GM10266 (cell line): ENCODE data around the gene ETV5.

Experiments used
- DNase-seq: peaks from one replicate; pipeline ENCODE4 v3.0.0; 2012; ENCODE audit errors: extremely low spot score
- CTCF ChIP-seq: IDR thresholded peaks from 2 replicates; pipeline ENCODE4 v1.5.1; 2012; ENCODE audit warnings: mild to moderate bottlenecking, low read depth; ENCODE audit not compliant: control insufficient read depth, insufficient read depth; ENCODE audit errors: missing control alignments

ETV5 gene

GRCh38 chr3:186102687-186103086, 6.2 kb downstream of the ETV5 start:
- no peak for DNase-seq
- TF ChIP-seq CTCF: no peak

- no peak for TF ChIP-seq CTCF
These were observed 8.5 kb downstream of the ETV5 start for GRCh38 chr3:186100398-186100797.

GRCh38 chr3:186099178-186099577, 9.7 kb downstream of the ETV5 start:
- no peak for TF ChIP-seq CTCF
- DNase-seq: no peak

More at GRCh38 chr3:186100398-186100797, 8.5 kb downstream of the ETV5 start:
- no peak for DNase-seq

- no peak for DNase-seq
- no peak for TF ChIP-seq CTCF
These were observed 10.1 kb downstream of the ETV5 start for GRCh38 chr3:186098740-186099139.

- no peak for DNase-seq
These were observed 11.0 kb downstream of the ETV5 start for GRCh38 chr3:186097663-186098451.

GRCh38 chr3:186097317-186097662, 11.6 kb downstream of the ETV5 start:
- no peak for DNase-seq
- no peak for TF ChIP-seq CTCF

More at GRCh38 chr3:186097663-186098451, 11.0 kb downstream of the ETV5 start:
- TF ChIP-seq CTCF: no peak

- DNase-seq: no peak
- no peak for TF ChIP-seq CTCF
These were observed 12.6 kb downstream of the ETV5 start for GRCh38 chr3:186096290-186096689.
